NCI-H146 treated with DMSO at 0.1 percent for 48 hours (cell line): Measurements from ENCODE around the gene PRPF18.
A peak's percentile ranks its signal among the peaks of the same experiment; 100 is the strongest.
"Not testable (repeated sequence)": the region's sequence is repeated elsewhere in the genome, so short reads cannot be mapped to it uniquely, and the experiment has no call there.

ENCODE experiments used
- DNase-seq: peaks from one replicate; lab custom pipeline; 2025; ENCODE audit not compliant: unreplicated experiment; lab: John Stamatoyannopoulos, UW

Gene PRPF18

GRCh38 chr10:13586676-13587355 lies at the start of gene PRPF18:
PRPF18 (plus strand) TSS chr10:13586965; CDS start chr10:13587087, 122 bp downstream.
- peak; percentile 98 for DNase-seq

GRCh38 chr10:13537985-13538384 lies 48.8 kb upstream of the PRPF18 start:
- not testable (repeated sequence) for DNase-seq

GRCh38 chr10:13542533-13542932 lies 44.2 kb upstream of the PRPF18 start:
- DNase-seq = no peak

GRCh38 chr10:13550802-13551201 lies 36.0 kb upstream of the PRPF18 start:
- DNase-seq = no peak

GRCh38 chr10:13555884-13556510 lies 30.8 kb upstream of the PRPF18 start:
- peak; percentile 64 for DNase-seq

- no peak for DNase-seq
These were observed 27.6 kb upstream of the PRPF18 start for GRCh38 chr10:13559124-13559700.

GRCh38 chr10:13560597-13560996 lies 26.2 kb upstream of the PRPF18 start:
- no peak for DNase-seq

- DNase-seq = no peak
These were observed 23.0 kb upstream of the PRPF18 start for GRCh38 chr10:13563481-13564445.

GRCh38 chr10:13564576-13564975 lies 22.2 kb upstream of the PRPF18 start:
- DNase-seq = no peak

- DNase-seq = no peak
These were observed 19.7 kb upstream of the PRPF18 start for GRCh38 chr10:13567030-13567429.

GRCh38 chr10:13571541-13571940 lies 15.2 kb upstream of the PRPF18 start:
- no peak for DNase-seq

- DNase-seq = no peak
These were observed 12.8 kb upstream of the PRPF18 start for GRCh38 chr10:13573960-13574359.

GRCh38 chr10:13585195-13585751 lies 1.5 kb upstream of the PRPF18 start:
- no peak for DNase-seq

GRCh38 chr10:13585943-13586342 lies 822 bp upstream of the PRPF18 start:
- DNase-seq = no peak

- DNase-seq = no peak
These were observed 626 bp downstream of the PRPF18 start for GRCh38 chr10:13587391-13587790.

- DNase-seq = no peak
These were observed 2.6 kb downstream of the PRPF18 start for GRCh38 chr10:13589316-13589715.

GRCh38 chr10:13590886-13591285 lies 4.1 kb downstream of the PRPF18 start:
- DNase-seq = no peak

GRCh38 chr10:13592306-13592705 lies 5.5 kb downstream of the PRPF18 start:
- DNase-seq = no peak

- no peak for DNase-seq
These were observed 6.8 kb downstream of the PRPF18 start for GRCh38 chr10:13593535-13593934.

- DNase-seq = no peak
These were observed 7.9 kb downstream of the PRPF18 start for GRCh38 chr10:13594641-13595040.

- no peak for DNase-seq
These were observed 11.1 kb downstream of the PRPF18 start for GRCh38 chr10:13597909-13598308.
